T-helper 9 cell (primary cell): ENCODE measurements around the gene THRA.
"Not testable (repeated sequence)": the region's sequence is repeated elsewhere in the genome, so short reads cannot be mapped to it uniquely, and the experiment has no call there.

Source experiments
- DNase-seq: peaks from one replicate; pipeline ENCODE4 v3.0.0-alpha.2; 2020

The THRA gene

DNA sequence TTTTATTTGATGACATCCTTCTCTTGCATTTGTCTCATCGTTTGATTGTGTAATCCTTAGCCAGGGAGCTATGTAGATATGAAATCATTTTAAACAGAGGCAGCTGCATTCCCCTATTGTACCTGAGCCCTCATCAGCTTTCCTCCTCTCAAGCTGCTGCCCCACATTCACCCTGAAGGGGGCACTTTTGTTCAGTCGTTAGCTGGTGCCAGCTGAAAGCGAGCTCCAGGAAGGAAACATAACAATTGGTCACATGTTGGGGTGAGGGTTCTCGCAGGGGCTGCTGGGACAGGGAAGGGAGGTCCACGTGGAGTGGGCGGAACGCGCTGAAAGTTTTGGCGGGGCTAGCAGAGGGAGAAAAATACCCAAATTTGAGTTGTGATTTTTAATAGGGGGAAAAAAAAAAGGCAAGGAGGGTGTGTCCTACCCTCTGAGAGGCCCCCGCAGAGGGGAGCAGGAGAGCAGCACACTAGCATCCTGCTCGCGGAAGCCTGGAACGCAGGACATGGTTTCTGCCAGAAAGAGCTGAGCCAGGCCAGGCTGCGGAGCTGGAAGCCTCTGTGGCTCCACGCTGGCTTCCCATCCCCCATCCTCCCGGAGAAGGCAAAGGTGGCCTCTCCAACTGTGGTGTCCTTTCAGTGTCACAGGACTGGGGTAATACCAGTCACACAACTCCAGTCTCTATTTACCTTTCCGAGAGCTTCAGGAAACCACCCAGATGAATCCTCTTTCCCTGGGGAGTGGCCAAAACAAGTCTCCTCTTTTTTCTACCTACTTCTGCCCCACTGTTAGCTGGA, 50.5 kb downstream of the THRA start:
- peak; percentile 86 for DNase-seq

DNA sequence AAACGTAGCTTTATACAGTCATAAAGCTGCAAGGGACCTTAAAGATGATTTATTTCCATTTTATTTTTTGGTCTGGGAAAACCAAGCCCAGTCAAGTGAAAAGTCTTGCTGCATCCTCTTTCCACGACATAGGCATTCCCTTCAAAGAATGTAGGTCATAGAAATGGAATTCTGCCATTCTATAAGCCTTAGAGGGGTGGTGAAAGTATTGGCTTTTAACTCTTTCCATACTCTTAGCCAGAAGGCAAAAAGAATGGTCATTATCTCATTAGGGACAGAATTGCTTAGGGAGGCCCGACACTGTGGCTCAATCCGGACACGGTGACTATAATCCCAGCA, 51.1 kb downstream of the THRA start:
- DNase-seq: no peak

DNA sequence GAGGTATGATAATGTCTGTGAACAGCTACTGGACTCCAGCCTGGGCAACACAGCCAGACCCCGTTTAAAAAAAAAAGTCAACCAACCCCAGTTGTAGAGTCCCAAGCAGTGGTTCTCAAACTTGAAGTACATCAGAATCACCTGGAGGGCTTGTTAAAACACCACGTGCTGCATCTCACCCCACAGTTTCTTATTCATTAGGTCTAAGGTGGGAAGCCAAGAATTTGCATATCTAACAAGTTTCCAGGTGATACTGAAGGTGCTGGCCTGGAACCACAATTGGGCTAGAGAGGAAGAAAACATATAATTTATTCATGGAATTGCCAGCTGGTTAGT, 52.3 kb downstream of the THRA start:
- DNase-seq: no peak

DNA sequence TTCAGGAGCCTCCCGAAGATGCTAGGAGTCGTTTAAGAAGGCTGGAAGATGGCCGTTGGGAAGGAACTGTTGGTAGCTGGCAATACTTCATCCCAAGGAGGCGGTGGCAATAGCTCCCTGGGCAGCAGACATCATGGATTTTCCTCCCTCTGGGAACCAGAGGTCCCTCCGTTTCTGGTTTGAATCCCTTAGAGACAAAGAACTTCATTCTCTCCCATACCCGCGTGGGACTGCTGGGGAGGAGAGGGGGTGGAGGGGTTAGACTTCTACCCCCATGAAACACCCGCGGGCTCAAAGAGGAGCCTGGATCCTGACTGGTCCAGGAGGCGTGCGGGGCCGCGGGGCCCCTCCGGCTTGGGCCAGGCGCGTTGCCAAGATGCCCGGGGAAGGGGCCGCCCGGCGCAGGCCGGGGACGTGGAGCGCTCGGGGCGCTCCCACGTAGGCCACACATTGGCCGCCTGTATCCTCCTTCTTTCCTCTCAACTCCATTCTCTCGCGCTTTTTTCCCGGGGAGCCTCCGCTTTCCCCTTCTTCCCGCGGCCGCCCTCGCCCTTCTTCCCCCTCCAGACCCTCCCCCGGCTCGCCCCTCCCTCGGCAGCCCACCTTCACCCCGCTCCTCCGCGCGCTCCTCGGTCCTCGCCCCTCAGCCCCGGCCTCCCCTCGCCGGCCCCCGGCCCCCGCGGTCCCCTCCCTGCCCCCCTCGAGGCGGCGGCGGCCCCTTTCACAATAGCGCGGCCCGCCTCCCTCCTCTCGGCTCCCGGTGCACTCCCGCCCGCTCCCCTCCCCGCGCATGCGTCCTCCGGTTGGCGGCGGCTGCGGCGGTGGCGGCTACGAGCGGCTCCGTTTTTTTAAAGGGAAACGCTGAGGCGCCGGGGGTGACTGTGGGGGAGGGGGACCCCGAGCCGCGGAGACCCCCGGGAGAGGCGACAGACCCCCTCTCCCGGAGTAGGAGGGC, 58.7 kb downstream of the THRA start, which contains the start of gene MSL1:
Gene MSL1 (plus strand): TSS at position 791 of the 955 bp plus-strand sequence. CDS start 642 bp downstream, outside the sequence.
- peak; percentile 84 for DNase-seq

DNA sequence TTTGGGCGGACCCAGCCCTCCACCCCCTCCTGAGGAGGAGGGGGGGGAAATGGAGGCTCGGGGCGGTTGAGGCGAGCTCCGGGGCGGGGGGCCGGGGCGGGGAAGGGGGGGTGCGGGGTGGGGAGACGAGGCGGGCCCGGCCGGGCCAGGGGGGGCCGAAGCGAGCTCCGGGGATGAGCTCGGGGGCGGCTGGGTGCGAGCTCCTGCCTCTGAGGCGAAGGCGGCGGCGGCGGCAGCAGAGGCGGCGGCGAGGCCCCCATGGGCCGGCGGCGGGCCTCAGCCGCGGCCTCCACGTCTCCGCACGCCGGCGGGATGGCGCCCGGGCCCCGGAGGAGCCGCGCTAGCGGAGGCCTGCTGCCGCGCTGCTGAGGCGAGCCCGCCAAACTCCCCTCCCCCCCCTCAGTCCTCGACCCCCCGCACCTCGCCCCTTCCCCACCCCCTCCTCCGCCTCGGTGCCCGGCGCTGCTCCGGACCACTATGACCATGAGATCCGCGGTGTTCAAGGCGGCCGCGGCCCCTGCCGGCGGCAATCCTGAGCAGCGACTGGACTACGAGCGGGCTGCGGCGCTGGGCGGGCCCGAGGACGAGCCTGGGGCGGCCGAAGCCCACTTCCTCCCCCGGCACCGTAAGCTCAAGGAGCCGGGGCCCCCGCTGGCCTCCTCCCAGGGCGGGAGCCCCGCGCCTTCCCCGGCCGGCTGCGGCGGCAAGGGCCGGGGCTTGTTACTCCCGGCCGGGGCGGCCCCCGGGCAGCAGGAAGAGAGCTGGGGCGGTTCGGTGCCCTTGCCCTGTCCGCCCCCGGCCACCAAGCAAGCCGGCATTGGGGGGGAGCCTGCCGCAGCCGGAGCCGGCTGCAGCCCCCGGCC, 59.6 kb downstream of the THRA start:
- DNase-seq: no peak

DNA sequence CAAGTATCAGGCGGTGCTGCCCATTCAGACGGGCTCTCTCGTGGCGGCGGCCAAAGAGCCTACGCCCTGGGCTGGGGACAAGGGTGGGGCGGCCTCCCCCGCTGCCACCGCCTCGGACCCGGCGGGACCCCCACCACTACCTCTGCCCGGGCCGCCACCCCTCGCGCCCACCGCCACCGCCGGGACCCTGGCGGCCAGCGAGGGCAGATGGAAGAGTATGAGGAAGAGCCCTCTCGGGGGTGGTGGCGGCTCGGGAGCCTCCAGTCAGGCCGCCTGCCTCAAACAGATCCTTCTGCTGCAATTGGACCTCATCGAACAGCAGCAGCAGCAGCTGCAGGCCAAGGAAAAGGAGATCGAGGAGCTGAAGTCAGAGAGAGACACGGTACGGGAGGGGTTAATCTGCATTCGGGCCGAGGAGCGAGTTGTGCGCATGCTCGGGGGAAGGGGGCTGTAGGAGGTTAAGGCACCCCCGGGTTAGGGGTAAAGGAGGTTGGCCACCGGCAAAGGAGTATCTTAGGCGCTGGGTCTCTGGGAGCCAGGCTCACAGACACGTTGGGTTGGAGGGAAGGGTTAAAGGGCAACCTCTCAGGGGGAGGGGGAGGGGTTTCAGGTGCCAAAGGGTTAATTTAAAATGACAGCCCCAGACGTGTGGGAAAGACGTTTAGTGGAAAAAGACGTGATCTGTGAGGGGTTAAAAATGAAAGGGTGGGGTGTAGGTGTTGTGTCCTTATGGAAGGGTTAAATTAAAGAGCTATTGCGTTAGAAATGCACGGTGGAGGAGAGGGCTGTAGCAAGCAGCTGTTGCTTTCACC, 60.4 kb downstream of the THRA start:
- peak; percentile 42 for DNase-seq

DNA sequence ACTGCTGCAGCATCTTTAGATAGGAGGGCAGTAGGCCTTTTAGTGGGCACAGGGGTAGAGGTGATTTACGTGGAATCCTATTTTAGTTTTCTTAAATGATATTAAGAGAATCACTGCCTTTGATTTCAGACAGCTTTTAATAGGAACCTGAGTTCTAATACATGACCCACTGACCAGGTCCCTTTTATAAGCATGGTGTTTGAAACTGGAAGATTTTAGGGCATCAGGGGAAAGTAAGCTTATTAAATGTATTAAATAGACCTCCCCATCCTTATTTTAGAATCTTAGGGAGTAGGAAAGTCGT, 61.0 kb downstream of the THRA start:
- no peak for DNase-seq

DNA sequence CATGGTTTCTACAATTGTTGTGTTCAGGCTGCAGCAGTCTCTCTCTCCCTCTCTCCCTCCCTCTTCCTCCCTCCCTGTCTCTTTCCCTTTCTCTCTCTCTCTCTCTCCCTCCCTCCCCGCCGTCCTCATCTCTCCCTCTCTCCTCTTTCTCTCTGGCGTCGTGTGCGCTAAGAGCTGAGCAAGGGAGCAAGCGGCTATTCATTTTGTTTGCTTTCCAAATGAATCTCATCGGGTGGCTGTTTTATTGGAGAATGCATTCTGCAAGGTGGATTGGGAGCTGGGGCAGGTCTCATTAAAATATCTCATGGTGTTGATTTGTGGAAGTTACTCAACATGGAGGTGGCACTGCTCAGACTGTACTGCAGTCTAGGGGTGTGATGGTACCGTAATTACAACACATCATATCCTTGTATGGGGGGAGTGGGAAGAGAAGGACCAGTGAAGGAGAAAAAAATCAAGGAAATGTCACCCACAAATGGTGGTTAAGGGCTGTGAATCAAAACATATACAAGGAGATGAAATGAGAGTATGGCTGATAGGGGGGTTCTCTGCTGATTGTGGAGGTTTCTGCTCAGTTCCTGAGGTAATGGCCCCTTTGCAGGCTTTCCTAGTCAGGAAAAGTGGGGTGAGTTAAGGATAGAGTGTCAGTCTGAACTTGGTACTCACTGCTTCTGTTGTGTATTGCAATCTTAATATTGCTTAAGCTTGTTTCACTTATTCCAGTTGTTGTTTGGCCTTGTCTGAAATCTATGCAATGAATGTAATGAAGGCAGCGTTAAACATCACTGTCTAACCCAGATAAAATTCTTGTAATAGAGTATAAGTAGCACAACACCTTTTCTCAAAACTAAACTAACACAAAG, 61.7 kb downstream of the THRA start:
- no peak for DNase-seq

DNA sequence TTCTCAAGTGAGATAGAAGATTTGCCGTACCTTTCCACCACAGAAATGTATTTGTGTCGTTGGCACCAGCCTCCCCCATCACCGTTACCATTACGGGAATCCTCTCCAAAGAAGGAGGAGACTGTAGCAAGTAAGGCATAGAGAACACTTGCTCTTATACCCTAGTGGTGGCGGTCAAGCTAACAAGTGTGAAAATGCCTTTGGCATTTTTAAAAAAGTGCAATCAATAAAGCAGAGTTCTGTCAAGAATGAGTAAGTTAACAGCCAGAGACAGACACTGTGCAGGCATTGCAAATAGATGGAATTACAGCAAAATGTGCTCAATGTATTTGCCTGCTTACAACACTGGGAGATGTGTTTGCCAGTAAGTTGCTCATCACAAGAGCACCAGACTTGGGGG, 66.7 kb downstream of the THRA start:
- no peak for DNase-seq

DNA sequence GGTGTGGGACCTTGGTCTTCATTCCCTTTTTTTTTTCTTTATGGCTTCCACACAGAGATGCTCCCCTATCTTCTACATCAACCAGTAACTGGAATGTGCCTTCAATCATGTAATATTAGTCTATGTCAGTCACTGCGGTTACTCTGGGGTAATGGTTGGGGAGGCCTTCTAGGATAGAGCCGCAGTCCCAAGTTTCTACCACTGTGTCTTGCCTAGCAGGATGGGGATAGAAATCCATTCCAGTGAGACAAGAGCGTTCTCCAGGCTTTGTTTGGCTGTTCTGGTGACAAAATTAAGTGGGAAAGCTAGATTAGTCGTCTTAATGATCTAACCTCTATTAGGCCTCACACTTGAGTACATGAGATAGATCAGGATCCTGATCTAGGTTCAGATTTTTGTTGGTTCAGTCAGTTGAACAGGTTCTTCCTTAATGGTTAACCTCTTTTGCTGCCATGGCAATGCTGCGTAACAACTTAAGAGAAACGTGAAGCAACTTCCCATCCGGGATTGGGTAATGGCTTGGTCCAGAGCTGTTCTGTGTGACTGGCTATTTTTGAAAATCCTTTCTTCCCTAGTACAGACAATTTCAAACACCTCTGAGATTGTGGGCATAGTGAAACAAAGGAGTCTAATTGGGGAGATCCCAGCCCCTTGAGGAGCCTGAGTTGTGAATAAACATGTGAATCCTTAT, 67.7 kb downstream of the THRA start:
- DNase-seq: no peak

DNA sequence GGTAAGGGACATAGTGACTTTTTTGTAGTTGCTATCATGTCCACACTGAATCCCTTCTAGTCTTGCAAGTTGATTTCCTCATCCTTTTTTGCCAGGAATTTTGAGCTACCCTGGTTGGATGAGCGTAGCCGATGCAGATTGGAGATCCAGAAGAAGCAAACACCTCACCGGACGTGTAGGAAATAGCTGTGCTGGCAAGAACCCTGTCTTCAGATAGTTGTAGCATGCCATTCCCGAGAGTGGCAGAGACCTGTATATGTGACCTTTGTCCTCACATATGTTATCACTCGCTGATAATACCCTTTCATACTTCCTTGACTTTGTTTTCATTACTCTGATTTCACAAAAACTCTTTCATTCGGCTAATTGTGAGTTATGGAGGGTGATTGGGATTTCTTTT, 71.4 kb downstream of the THRA start:
- no peak for DNase-seq

DNA sequence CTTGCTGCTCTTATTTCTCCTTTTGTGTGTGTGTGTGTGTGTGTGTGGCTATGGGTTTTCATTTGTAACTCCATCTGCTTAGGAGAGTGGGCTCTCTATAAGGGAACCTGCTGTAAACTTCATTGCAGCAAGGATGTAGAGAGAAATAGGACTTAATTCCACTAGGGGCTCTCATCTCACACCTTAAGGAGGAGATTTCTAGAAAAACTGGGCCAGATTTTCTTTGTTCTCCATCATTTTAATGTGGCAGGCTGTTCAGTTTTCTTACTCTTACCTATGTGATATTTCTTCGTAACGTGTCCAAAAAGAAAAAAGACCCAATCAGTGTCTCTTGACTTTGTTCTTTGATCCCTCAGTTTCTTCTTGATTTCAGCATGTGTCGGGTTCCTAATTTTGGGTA, 73.1 kb downstream of the THRA start:
- DNase-seq: no peak

DNA sequence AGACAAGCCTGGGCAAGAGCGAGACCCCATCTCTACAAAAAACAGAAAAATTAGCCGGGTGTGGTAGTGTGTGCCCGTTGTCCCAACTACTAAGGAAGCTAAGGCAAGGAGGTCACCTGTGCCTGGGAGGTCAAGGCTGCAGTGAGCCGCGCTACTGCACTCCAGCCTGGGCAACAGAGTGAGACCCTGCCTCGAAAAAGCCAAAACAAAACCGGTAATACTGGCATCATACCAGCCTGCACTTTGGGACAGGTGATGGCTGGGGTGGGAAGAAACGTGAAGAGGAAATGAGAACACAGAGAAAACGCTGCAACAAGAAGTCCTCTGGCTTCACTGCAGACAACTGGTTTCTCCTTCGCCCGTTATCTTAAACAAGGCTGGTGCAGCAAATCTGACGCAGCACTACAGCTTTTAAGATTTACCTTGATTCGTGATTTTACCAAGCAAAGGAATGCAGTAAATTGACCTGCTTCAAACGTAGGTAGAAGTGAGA, 76.8 kb downstream of the THRA start:
- no peak for DNase-seq

DNA sequence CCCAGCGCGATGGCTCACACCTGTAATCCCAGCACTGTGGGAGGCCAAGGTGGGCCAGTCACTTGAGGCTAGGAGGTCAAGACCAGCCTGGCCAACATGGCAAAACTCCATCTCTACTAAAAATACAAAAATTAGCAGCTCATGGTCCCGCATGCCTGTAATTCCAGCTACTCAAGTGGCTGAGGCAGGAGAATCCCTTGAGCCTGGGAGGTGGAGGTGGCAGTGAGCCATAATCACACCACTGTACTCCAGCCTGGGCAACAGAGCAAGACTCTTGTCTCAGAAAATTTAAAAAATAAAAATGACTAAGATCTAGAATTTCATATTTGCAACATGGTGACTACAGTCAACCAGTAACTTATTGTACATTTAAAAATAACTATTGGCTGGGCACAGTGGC, 80.4 kb downstream of the THRA start:
- not testable (repeated sequence) for DNase-seq
